GM12878 (cell line): ENCODE data around the gene MDK. TPM values are rescaled to one million over a fixed set of nuclear protein-coding genes. Genes with fewer than 3 reads are reported as not detected.

ENCODE experiments used
- ATAC-seq: fragments of 200-7000 bp; cut with Tn5 transposase; 3 replicates; pipeline ENCODE4 v1.9.1; 2020; ENCODE audit warnings: mild to moderate bottlenecking, moderate library complexity
- BruUV-seq: library from RNA; stranded (reverse); fragments of 400-500 nt; replicated peaks from 2 replicates; lab custom pipeline; 2021; lab: Mats Ljungman, UMichigan
- CTCF ChIA-PET: fragments of 300-600 bp; sonication (Branson Sonifier 250); formaldehyde crosslinking; extraction: SDS; loops from one replicate; lab custom pipeline; 2021; ENCODE audit warnings: inconsistent platforms; lab: Yijun Ruan, JAX
- POLR2A ChIA-PET: fragments of 350-600 bp; formaldehyde crosslinking; extraction: SDS; loops from one replicate; lab custom pipeline; 2021; ENCODE audit warnings: inconsistent platforms; lab: Charles Lee
- RAD21 ChIA-PET: fragments of 300-600 bp; sonication (Branson Sonifier 250); formaldehyde crosslinking; loops from one replicate; lab custom pipeline; 2023; ENCODE audit warnings: antibody characterized with exemption; ENCODE audit not compliant: unreplicated experiment; lab: Charles Lee
- SMC1A ChIA-PET: fragments of 300-600 bp; sonication (Branson Sonifier 250); formaldehyde crosslinking; loops from one replicate; lab custom pipeline; 2023; ENCODE audit not compliant: unreplicated experiment, uncharacterized antibody; lab: Charles Lee
- DNase-seq: peaks from one replicate; pipeline ENCODE4 v3.0.0-alpha.2; 2011; ENCODE audit warnings: low read depth, low spot score
- FAIRE-seq: peaks from 3 replicates; lab custom pipeline; 2011; peaks lifted over from hg19 to GRCh38; lab: Jason Lieb, UNC
- H2AFZ ChIP-seq: 2 replicates; pipeline ENCODE4 v1.6.0; 2011; ENCODE audit warnings: low read depth, low read length, control low read depth; ENCODE audit not compliant: control insufficient read depth
- H3K27ac ChIP-seq: 2 replicates; pipeline ENCODE4 v1.5.1; 2011; ENCODE audit warnings: control low read depth; ENCODE audit not compliant: control insufficient read depth, insufficient read depth
- H3K27me3 ChIP-seq, 2 experiments: replicated peaks in 1 of 2; 2 replicates each; pipeline versions ENCODE4 v1.6.0 to v1.6.1; 2011; ENCODE audit warnings: low read length in 1 of 2; ENCODE audit not compliant: control insufficient read depth in 2 of 2, insufficient read depth in 2 of 2
- H3K36me3 ChIP-seq, 2 experiments: 2 replicates each; pipeline ENCODE4 v1.5.1; 2011; ENCODE audit warnings: low read length in 1 of 2; ENCODE audit not compliant: control insufficient read depth in 2 of 2, insufficient read depth in 2 of 2
- H3K4me1 ChIP-seq: 2 replicates; pipeline ENCODE4 v1.6.1; 2011; ENCODE audit warnings: mild to moderate bottlenecking, low read length, moderate library complexity, mixed read lengths; ENCODE audit not compliant: control insufficient read depth, insufficient read depth
- H3K4me2 ChIP-seq: 2 replicates; pipeline ENCODE4 v1.6.0; 2011; ENCODE audit warnings: control low read depth; ENCODE audit not compliant: control insufficient read depth, insufficient read depth
- H3K4me3 ChIP-seq: fragments of 200-600 bp; sonication (generic); 2 replicates; pipeline ENCODE4 v1.5.1; 2016
- H3K79me2 ChIP-seq: 2 replicates; pipeline ENCODE4 v1.6.0; 2011; ENCODE audit warnings: low read length; ENCODE audit not compliant: control insufficient read depth, insufficient read depth
- H3K9ac ChIP-seq: 2 replicates; pipeline ENCODE4 v1.8.0; 2011; ENCODE audit warnings: low read length, control low read depth, mixed read lengths; ENCODE audit not compliant: control insufficient read depth, insufficient read depth
- H3K9me3 ChIP-seq: replicated peaks from 3 replicates; pipeline ENCODE4 v1.5.1; 2011; ENCODE audit warnings: mild to moderate bottlenecking, low read length; ENCODE audit not compliant: control insufficient read depth, insufficient read depth
- H4K20me1 ChIP-seq: 2 replicates; pipeline ENCODE4 v1.6.0; 2011; ENCODE audit not compliant: control insufficient read depth, insufficient read depth
- ASH2L ChIP-seq: fragments of 300-600, 200-600 bp; sonication (generic); IDR thresholded peaks from 2 replicates; pipeline ENCODE4 v1.6.1; 2017; ENCODE audit warnings: low read depth, mild to moderate bottlenecking, borderline replicate concordance
- BCL11A ChIP-seq: IDR thresholded peaks from 2 replicates; pipeline ENCODE4 v1.6.1; 2011; ENCODE audit warnings: low read depth, low read length
- CHD2 ChIP-seq: IDR thresholded peaks from 2 replicates; pipeline ENCODE4 v1.6.1; 2011; ENCODE audit warnings: low read depth, low read length, improper control_type of control experiment, borderline replicate concordance
- CHD4 ChIP-seq: fragments of 200-600 bp; sonication (generic); IDR thresholded peaks from 2 replicates; pipeline ENCODE4 v1.6.1; 2016; ENCODE audit warnings: mild to moderate bottlenecking
- CTCF ChIP-seq, 3 experiments: IDR thresholded peaks in 2 of 3; conservative IDR thresholded peaks in 1 of 3; 2 replicates each; pipeline ENCODE4 v1.5.1; 2011; ENCODE audit warnings: low read depth in 3 of 3, low read length in 3 of 3, mild to moderate bottlenecking in 3 of 3, control low read depth in 2 of 3, moderate library complexity in 2 of 3, inconsistent platforms in 1 of 3, mixed read lengths in 1 of 3; ENCODE audit not compliant: control insufficient read depth in 2 of 3, insufficient read depth in 1 of 3; ENCODE audit errors: extremely low read depth in 1 of 3
- EED ChIP-seq: sonication (generic); IDR thresholded peaks from 2 replicates; pipeline ENCODE4 v1.6.1; 2016; ENCODE audit warnings: antibody characterized with exemption, low read depth
- HDGF ChIP-seq: fragments of 450-650 bp; IDR thresholded peaks from 2 replicates; pipeline ENCODE4 v1.6.1; 2016; ENCODE audit warnings: antibody characterized with exemption
- LARP7 ChIP-seq: fragments of 450-650 bp; IDR thresholded peaks from 2 replicates; pipeline ENCODE4 v1.6.1; 2017; ENCODE audit warnings: mild to moderate bottlenecking
- NFYA ChIP-seq: IDR thresholded peaks from 2 replicates; pipeline ENCODE4 v1.6.1; 2011; ENCODE audit warnings: low read depth, mild to moderate bottlenecking, low read length, improper control_type of control experiment, borderline replicate concordance
- NR2C1 ChIP-seq: fragments of 450-650 bp; IDR thresholded peaks from 2 replicates; pipeline ENCODE4 v1.6.1; 2017; ENCODE audit warnings: antibody characterized with exemption, mild to moderate bottlenecking, moderate library complexity
- SP1 ChIP-seq: IDR thresholded peaks from one replicate; pipeline ENCODE4 v1.6.1; 2011; ENCODE audit warnings: low read depth, low read length
- SUZ12 ChIP-seq: fragments of 200-600 bp; sonication (generic); IDR thresholded peaks from one replicate; pipeline ENCODE4 v1.6.1; 2018; ENCODE audit warnings: antibody characterized with exemption, mild to moderate bottlenecking; ENCODE audit not compliant: unreplicated experiment
- ZNF622 ChIP-seq: fragments of 450-650 bp; IDR thresholded peaks from 2 replicates; pipeline ENCODE4 v1.6.1; 2017; ENCODE audit warnings: mild to moderate bottlenecking, inconsistent platforms
- WGBS: methylation state at CpG from one replicate; pipeline ENCODE4 v1.1.6; 2016; ENCODE audit warnings: low lambda C conversion rate; ENCODE audit not compliant: insufficient replicate concordance, insufficient coverage; ENCODE audit errors: missing lambda C conversion rate; 5-methylcytosine and 5-hydroxymethylcytosine counted together
- in situ Hi-C: fragments of 300-500 bp; cut with MboI; formaldehyde crosslinking; loops from 9 replicates; pipeline ENCODE4 v1.14.3; 2018; ENCODE audit warnings: mixed read lengths
- intact Hi-C: fragments of 100-400 bp; cut with micrococcal nuclease; formaldehyde crosslinking; loops from one replicate; pipeline ENCODE4 v1.14.2; 2022; ENCODE audit not compliant: unreplicated experiment
- polyA plus RNA-seq, 11 experiments: library from polyadenylated mRNA; depleted of rRNA in 4 of 11; unstranded in 6 of 11; stranded (reverse) in 5 of 11; fragments of >200 nt; fragmentation: Nextera tagmentation in 4 of 11; fragmentation: Illumina TruSeq in 1 of 11; extraction: Ambion mirVana in 4 of 11; extraction: Trizol in 1 of 11; gene quantifications; 1 replicate in 1 of 11; 2 replicates in 10 of 11; pipeline versions ENCODE4 v1.2.1 to v1.2.3, GENCODE V29; 2011 to 2016; ENCODE audit warnings: inconsistent platforms in 2 of 11, missing spikeins in 2 of 11, low read depth in 1 of 11
- total RNA-seq, 4 experiments: library from RNA; depleted of rRNA in 3 of 4; stranded (reverse); fragments of >200 nt in 3 of 4; fragmentation: Illumina TruSeq in 1 of 4; extraction: Trizol in 1 of 4; gene quantifications; 2 replicates each; pipeline versions ENCODE4 v1.2.1 to v1.2.3, GENCODE V29; 2013 to 2021
- TF ChIP-seq, protein P1 (sequence below): fragments of 450-650 bp; IDR thresholded peaks from 2 replicates; pipeline ENCODE4 v1.6.1; 2017; ENCODE audit warnings: borderline replicate concordance
- TF ChIP-seq, protein P2 (sequence below): IDR thresholded peaks from 2 replicates; pipeline ENCODE4 v1.6.1; 2012; ENCODE audit warnings: low read depth, low read length, improper control_type of control experiment
- TF ChIP-seq, protein P3 (sequence below): fragments of 150-350 bp; IDR thresholded peaks from 2 replicates; pipeline ENCODE4 v1.6.1; 2014; ENCODE audit warnings: mild to moderate bottlenecking, low read depth, low read length

MDK gene
- total and polyA plus RNA-seq, 10 of the 15 experiments (the other 5 are each of a cell fraction or from before 2014, with no cell fraction given), result 0.77 to 17.8 (median 9.9) TPM

- Histone ChIP-seq H3K4me3 (no peak overlapping the region), H3K9me3 (no peaks in the 10 kb centered on the region), H3K9ac (no peak overlapping the region), H2AFZ (no peak overlapping the region), H3K27me3 (no peaks in the 10 kb centered on the region), H3K4me2 (no peak overlapping the region), H3K4me1 (peaks cover 20% of the 10 kb centered on the region), H3K27ac (no peak overlapping the region), H4K20me1 (no peaks in the 10 kb centered on the region), H3K36me3 (peaks cover 0 to 8% of the 10 kb centered on the region in 2 experiments; a peak in 3 of 4 replicates), H3K79me2 (peaks cover 29% of the 10 kb centered on the region)
- ChIA-PET RAD21 (interaction anchor here (0.6 to 3.1 kb wide), 7 partner anchors 7 to 128 kb away, joined by 3 to 38 read pairs (median 4); partner anchors contain the start of gene DGKZ), CTCF (interaction anchor here (1.3 to 19.9 kb wide), 7 partner anchors 5 to 258 kb away, joined by 3 to 423 read pairs (median 9); partner anchors contain the start of genes ATG13, DGKZ and HARBI1), POLR2A (interaction anchor here (0.5 to 3.2 kb wide), 6 partner anchors 8 to 122 kb away, joined by 3 to 32 read pairs (median 4); partner anchors contain the start of gene DGKZ), SMC1A (interaction anchor here (0.7 to 6.0 kb wide), 7 partner anchors 9 to 170 kb away, joined by 3 to 70 read pairs (median 5); partner anchors contain the start of gene DGKZ)
- intact Hi-C loops, result no loop called here
- ATAC-seq (no peak), DNase-seq (no peak), FAIRE-seq (no peak)
- in situ Hi-C loops, result no loop called here
- WGBS, result 91% methylated on average over 1 of the region's 1 CpG
- no TSS peak for BruUV-seq
- TF ChIP-seq NFYA, result no peak
- no peak for TF ChIP-seq EED
- no peak for TF ChIP-seq SP1
- no peak for TF ChIP-seq NR2C1
- TF ChIP-seq, protein P1, sequence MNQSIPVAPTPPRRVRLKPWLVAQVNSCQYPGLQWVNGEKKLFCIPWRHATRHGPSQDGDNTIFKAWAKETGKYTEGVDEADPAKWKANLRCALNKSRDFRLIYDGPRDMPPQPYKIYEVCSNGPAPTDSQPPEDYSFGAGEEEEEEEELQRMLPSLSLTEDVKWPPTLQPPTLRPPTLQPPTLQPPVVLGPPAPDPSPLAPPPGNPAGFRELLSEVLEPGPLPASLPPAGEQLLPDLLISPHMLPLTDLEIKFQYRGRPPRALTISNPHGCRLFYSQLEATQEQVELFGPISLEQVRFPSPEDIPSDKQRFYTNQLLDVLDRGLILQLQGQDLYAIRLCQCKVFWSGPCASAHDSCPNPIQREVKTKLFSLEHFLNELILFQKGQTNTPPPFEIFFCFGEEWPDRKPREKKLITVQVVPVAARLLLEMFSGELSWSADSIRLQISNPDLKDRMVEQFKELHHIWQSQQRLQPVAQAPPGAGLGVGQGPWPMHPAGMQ, result no peak
- no peak for TF ChIP-seq HDGF
- no peak for TF ChIP-seq LARP7
- TF ChIP-seq, protein P2, sequence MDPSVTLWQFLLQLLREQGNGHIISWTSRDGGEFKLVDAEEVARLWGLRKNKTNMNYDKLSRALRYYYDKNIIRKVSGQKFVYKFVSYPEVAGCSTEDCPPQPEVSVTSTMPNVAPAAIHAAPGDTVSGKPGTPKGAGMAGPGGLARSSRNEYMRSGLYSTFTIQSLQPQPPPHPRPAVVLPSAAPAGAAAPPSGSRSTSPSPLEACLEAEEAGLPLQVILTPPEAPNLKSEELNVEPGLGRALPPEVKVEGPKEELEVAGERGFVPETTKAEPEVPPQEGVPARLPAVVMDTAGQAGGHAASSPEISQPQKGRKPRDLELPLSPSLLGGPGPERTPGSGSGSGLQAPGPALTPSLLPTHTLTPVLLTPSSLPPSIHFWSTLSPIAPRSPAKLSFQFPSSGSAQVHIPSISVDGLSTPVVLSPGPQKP, result no peak
- TF ChIP-seq ZNF622, result no peak
- no peak for TF ChIP-seq SUZ12
- no peak for TF ChIP-seq CHD2
- TF ChIP-seq CHD4, result no peak
- TF ChIP-seq ASH2L, result no peak
- TF ChIP-seq, protein P3, sequence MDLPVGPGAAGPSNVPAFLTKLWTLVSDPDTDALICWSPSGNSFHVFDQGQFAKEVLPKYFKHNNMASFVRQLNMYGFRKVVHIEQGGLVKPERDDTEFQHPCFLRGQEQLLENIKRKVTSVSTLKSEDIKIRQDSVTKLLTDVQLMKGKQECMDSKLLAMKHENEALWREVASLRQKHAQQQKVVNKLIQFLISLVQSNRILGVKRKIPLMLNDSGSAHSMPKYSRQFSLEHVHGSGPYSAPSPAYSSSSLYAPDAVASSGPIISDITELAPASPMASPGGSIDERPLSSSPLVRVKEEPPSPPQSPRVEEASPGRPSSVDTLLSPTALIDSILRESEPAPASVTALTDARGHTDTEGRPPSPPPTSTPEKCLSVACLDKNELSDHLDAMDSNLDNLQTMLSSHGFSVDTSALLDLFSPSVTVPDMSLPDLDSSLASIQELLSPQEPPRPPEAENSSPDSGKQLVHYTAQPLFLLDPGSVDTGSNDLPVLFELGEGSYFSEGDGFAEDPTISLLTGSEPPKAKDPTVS, result no peak
- no peak for TF ChIP-seq CTCF (IDR thresholded peaks at IDR 0.05 in 2 of 3, conservative IDR thresholded peaks at IDR 0.05 in 1 of 3; ENCODE audit: control insufficient read depth in 2 of 3, extremely low read depth in 1 of 3, insufficient read depth in 1 of 3, low read depth in 3 of 3, low read length in 3 of 3)
- TF ChIP-seq BCL11A, result no peak
These were observed 21.5 kb upstream of the MDK start for GRCh38 chr11:46359953-46360352.
